LNCAP (cell line): ENCODE measurements around the gene TEAD1.

Experiments
- TF ChIP-seq, protein P1 (sequence below): fragments of 450-650 bp; IDR thresholded peaks from 2 replicates; pipeline ENCODE4 v1.5.1; 2017; ENCODE audit warnings: mild to moderate bottlenecking

Gene TEAD1

DNA sequence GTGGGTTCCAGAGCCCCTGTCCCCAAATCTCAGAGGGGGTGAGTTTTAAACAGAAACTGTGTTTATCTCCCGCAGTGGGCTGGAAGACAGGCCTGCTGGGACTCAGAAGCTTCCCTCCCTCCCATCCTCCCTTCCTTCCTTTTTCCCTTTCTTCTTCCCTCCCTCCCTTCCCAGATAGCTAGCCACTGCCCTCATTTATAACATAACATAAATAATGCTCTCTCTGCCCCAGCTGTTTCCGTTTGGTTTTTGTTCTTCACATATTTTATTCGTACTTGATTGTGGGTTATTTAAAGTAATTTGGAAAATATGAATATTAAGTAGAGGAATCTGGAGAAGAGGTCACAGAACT is 140.9 kb downstream of the TEAD1 start:
- TF ChIP-seq, protein P1, sequence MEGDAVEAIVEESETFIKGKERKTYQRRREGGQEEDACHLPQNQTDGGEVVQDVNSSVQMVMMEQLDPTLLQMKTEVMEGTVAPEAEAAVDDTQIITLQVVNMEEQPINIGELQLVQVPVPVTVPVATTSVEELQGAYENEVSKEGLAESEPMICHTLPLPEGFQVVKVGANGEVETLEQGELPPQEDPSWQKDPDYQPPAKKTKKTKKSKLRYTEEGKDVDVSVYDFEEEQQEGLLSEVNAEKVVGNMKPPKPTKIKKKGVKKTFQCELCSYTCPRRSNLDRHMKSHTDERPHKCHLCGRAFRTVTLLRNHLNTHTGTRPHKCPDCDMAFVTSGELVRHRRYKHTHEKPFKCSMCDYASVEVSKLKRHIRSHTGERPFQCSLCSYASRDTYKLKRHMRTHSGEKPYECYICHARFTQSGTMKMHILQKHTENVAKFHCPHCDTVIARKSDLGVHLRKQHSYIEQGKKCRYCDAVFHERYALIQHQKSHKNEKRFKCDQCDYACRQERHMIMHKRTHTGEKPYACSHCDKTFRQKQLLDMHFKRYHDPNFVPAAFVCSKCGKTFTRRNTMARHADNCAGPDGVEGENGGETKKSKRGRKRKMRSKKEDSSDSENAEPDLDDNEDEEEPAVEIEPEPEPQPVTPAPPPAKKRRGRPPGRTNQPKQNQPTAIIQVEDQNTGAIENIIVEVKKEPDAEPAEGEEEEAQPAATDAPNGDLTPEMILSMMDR, result no peak

DNA sequence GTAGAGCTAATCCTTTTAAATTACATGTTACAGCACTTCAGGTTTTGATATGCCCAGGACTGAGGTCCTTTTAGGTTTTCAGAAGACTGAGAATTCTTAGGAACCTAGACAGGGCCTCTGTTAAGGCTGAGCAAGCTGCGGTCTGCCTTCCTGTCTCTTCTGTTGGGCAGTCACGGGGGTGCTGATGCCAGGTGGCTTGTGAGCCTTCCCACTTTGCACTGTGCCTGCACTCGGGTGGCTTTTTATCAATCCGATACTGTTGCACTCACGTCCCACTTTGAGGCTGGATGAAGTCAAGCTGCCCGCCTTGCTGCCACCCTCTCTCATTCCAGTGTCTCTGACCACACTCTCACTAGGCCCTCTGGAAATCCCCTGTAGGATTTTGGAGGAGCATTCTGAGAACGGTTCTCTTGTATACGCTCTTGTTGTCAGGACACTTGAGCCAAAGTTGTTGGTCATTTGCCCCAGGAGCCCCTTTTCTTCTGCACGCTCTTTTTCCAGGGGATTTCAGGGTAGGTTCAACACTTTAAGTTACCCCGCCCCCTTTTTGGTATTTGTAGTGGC is 141.8 kb downstream of the TEAD1 start:
- TF ChIP-seq, protein P1, result no peak

DNA sequence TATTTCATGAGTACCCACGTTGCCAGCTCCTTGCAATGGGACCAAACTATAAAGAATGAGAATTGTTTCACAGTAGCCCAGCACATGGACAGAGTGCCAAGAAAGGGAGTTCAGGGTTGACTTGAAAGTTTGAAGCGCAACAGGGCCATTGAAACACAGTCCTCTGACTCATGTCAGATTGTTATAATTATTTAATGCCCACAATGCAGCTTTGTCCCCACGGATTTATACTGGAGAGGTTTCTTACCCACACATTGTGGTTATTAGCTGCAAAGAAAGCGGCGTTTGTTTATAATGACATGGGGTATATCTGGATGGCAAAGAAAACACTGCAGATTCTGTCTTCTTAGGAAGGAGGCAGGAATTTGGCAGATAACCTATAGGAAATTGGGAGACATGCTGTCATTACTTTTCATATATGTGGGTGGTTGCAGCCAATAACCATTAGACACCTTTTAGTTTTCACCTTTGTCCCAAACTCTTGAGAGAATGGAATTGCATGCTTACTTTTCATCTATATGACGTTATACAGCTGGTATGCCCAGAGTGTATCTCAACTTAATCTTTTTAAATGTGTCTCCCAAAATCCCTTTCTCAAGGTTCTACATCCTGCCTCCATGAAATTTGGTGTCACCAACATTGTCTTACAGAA is 143.6 kb downstream of the TEAD1 start:
- TF ChIP-seq, protein P1, result no peak

DNA sequence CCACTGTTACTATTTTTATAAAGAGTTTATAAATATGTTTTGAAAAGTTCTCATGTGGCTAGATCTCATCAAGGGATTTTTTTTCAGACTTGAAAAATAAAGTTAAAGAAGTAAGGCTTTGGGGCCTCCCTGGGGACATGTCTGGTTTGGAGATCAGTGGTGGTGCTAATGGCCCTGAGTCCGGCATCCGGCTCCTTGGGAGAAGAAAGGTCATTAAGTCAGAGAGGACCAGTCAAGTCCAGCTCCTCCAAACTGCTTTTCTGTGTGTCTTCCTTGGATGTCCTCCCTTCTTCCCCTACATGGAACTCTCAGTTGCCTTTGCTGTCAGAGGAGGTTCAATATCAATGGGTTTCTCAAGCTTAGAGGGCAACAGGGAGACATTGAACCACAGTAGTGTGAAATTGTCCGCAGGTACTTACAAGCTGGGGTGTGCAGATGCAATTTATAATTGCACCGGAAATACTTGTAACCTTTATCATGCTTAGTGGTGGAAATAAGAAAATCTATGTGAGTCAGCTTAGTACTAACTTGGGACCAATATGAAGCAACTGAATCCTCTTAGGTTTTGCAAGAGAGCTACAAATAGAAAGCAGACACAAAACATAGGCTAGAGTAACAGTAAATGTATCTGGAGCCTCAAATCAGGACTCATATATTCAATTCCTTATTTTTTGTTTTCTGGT is 144.3 kb downstream of the TEAD1 start:
- TF ChIP-seq, protein P1, result no peak

DNA sequence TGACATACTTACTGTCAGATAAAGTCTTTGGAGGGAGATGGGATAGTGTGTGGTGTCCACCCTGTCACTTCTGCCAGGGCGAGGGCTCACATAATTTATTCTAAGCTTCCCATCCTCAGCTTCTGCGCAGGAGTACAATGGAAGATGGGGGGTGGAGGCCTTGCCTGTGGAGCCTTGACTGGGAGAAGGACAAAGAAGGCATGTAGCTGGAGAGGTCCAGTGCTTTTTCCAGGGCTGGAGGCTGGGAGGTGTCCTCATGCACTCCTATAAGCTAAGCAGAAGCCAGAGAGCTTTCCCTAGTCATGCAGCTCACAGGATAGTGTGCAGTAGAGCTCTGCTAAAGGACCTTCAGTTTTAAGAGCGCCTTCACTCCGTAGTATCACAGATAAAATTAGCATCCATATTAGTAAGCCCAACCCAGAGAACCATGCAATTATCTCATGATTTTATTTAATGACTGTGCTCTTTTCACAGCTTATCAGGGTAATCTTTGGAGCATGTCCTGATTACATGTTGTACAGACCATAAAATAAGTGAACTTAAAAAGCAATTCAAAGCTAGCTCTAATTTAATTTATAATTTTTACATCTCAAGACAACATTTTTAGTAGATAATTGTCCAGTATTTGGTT is 148.3 kb downstream of the TEAD1 start:
- TF ChIP-seq, protein P1, result no peak

DNA sequence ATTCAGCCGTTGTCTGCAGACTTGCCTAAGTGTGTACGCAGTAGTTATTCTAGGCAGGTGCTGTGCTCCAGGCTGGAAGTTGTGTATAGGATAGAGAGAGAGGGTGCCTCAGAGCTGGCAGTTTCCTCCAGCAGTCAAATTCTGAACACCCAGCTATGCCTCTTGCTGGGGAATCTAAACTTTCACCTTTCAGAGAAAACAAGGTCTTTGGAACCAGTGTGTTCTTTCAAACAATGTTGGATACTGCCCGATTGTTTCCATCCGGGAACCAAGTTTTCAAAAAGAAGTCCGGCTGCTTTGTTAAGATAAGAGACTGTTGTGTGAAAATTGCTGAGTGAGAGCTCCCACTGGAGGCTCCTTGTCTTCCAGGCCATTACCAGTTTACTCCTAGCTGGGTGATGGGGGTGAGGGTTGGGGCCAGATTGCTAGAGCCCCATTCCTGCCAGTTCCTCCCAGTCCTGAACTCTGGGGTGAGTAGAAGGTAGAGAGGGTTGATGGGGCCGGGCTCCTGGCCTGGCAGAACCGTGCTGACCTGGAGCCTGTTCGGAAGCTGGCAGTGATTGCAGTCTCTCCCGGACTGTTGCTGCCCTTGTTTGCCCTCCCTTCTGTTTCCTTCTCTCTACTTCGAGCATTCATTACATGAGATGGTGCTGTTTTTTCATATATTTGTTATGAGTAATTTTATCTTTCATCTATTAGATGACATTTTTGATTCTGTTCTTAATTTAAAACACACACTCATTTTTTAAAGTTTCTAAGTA is 150.2 kb downstream of the TEAD1 start:
- TF ChIP-seq, protein P1, result no peak; the same call in 1 of the 2 replicates

DNA sequence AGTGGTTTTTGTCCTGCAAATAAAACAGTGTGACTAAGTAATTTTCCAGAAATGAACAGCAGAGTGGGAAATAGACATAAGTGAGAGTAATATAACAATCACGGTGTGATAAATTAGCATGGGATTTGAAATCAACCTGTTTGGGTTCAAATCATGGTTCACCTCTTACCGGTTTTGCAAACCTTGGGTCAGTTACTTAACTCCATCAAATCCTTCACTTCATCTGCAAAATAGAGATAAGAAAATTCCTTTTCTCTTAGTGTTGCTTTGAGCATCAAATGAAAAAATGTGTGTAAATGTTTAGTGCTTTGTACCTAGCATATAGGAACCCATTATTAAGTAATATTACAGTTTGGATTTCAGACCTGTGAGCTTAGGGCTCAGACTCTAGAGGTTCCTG is 152.2 kb downstream of the TEAD1 start:
- TF ChIP-seq, protein P1, result no peak
